HCEC 1CT (cell line): ENCODE measurements around the gene GFER.
"Not testable (repeated sequence)": the region's sequence is repeated elsewhere in the genome, so short reads cannot be mapped to it uniquely, and the experiment has no call there.

ENCODE experiments used
- DNase-seq: peaks from one replicate; pipeline ENCODE4 v3.0.0-alpha.2; 2017

Gene GFER

GRCh38 chr16:1958143-1958491 is 25.9 kb upstream of the GFER start:
- not testable (repeated sequence) for DNase-seq

GRCh38 chr16:1958715-1959268 is 25.2 kb upstream of the GFER start:
- DNase-seq: no peak

- DNase-seq: peak; percentile 90
These were observed 24.5 kb upstream of the GFER start, which contains the start of gene NDUFB10 for GRCh38 chr16:1959269-1960039. NDUFB10 (plus strand) TSS chr16:1959538; CDS start chr16:1959625, 87 bp downstream.

- DNase-seq: peak; percentile 46
These were observed 23.0 kb upstream of the GFER start for GRCh38 chr16:1960665-1961630.

GRCh38 chr16:1961651-1962067 is 22.3 kb upstream of the GFER start:
- DNase-seq: no peak

GRCh38 chr16:1962161-1963153 is 21.5 kb upstream of the GFER start:
- not testable (repeated sequence) for DNase-seq

GRCh38 chr16:1963806-1964505 is 20.0 kb upstream of the GFER start:
- DNase-seq: peak; percentile 17

- peak; percentile 99 for DNase-seq
These were observed 19.2 kb upstream of the GFER start, which contains the start of gene RPS2 for GRCh38 chr16:1964506-1965395. RPS2 (minus strand) TSS chr16:1964826; CDS start chr16:1964625, 201 bp downstream.

GRCh38 chr16:1965396-1966001 is 18.5 kb upstream of the GFER start:
- DNase-seq: no peak

- DNase-seq: no peak
These were observed 17.5 kb upstream of the GFER start, which contains the start of gene RNF151 for GRCh38 chr16:1966460-1966859. RNF151 (plus strand) TSS chr16:1966856; CDS start chr16:1966882, 26 bp downstream.

GRCh38 chr16:1968146-1968953 is 15.6 kb upstream of the GFER start:
- no peak for DNase-seq

GRCh38 chr16:1971796-1972489 is 12.1 kb upstream of the GFER start, which contains the start of gene TBL3:
TBL3 (plus strand) TSS chr16:1972053; CDS start chr16:1972165, 112 bp downstream.
- DNase-seq: peak; percentile 90

GRCh38 chr16:1972490-1972877 is 11.5 kb upstream of the GFER start:
- DNase-seq: no peak

- DNase-seq: no peak
These were observed 10.4 kb upstream of the GFER start for GRCh38 chr16:1973461-1974156.

GRCh38 chr16:1974157-1975070 is 9.6 kb upstream of the GFER start:
- no peak for DNase-seq
